MCF 10A (cell line): ENCODE measurements around the gene BUB1B. TPM values are rescaled to one million over a fixed set of nuclear protein-coding genes. Genes with fewer than 3 reads are reported as not detected.

Experiments
- BruUV-seq: library from RNA; stranded (reverse); fragments of 400-500 nt; replicated peaks from 2 replicates; lab custom pipeline; 2021; lab: Mats Ljungman, UMichigan
- CTCF ChIA-PET: fragments of 300-600 bp; sonication (Branson Sonifier 250); formaldehyde crosslinking; extraction: SDS; loops from one replicate; lab custom pipeline; 2021; ENCODE audit warnings: antibody characterized with exemption, inconsistent platforms; lab: Yijun Ruan, JAX
- POLR2A ChIA-PET: fragments of 300-600, 350-650 bp; sonication (Branson Sonifier 250); formaldehyde crosslinking; extraction: SDS; loops from one replicate; lab custom pipeline; 2020; ENCODE audit warnings: antibody characterized with exemption, inconsistent platforms; lab: Yijun Ruan, JAX
- DNase-seq: peaks from one replicate; pipeline ENCODE4 v3.0.0-alpha.2; 2018; ENCODE audit not compliant: unreplicated experiment
- H3K27ac Mint-ChIP-seq: one replicate; pipeline ENCODE4 v1.8.0; 2022; ENCODE audit warnings: mild to moderate bottlenecking, low read depth, mixed read lengths; ENCODE audit not compliant: unreplicated experiment
- H3K27me3 Mint-ChIP-seq: one replicate; pipeline ENCODE4 v1.8.0; 2022; ENCODE audit warnings: mixed read lengths; ENCODE audit not compliant: insufficient read depth, unreplicated experiment
- H3K36me3 Mint-ChIP-seq: one replicate; pipeline ENCODE4 v1.8.0; 2022; ENCODE audit warnings: mild to moderate bottlenecking, moderate library complexity, mixed read lengths; ENCODE audit not compliant: insufficient read depth, unreplicated experiment
- H3K4me1 Mint-ChIP-seq: one replicate; pipeline ENCODE4 v1.8.0; 2022; ENCODE audit warnings: mixed read lengths; ENCODE audit not compliant: insufficient read depth, unreplicated experiment
- H3K4me3 Mint-ChIP-seq: one replicate; pipeline ENCODE4 v1.8.0; 2022; ENCODE audit warnings: mild to moderate bottlenecking, moderate library complexity, mixed read lengths; ENCODE audit not compliant: unreplicated experiment
- H3K9me3 Mint-ChIP-seq: one replicate; pipeline ENCODE4 v1.8.0; 2022; ENCODE audit warnings: mixed read lengths; ENCODE audit not compliant: unreplicated experiment
- intact Hi-C: fragments of 100-400 bp; cut with micrococcal nuclease; formaldehyde crosslinking; loops from 2 replicates; pipeline ENCODE4 v1.14.1; 2022
- total RNA-seq: library from RNA; stranded (reverse); gene quantifications from 2 replicates; pipeline ENCODE4 v1.2.3, GENCODE V29; 2022
- TF ChIP-seq, protein P1 (sequence below): fragments of 200-600 bp; IDR thresholded peaks from one replicate; pipeline ENCODE4 v1.8.0; 2022; ENCODE audit warnings: antibody characterized with exemption, mild to moderate bottlenecking; ENCODE audit not compliant: unreplicated experiment

Gene BUB1B
- total RNA-seq, 1 experiment from 2014 or later, result 30.9 TPM

DNA sequence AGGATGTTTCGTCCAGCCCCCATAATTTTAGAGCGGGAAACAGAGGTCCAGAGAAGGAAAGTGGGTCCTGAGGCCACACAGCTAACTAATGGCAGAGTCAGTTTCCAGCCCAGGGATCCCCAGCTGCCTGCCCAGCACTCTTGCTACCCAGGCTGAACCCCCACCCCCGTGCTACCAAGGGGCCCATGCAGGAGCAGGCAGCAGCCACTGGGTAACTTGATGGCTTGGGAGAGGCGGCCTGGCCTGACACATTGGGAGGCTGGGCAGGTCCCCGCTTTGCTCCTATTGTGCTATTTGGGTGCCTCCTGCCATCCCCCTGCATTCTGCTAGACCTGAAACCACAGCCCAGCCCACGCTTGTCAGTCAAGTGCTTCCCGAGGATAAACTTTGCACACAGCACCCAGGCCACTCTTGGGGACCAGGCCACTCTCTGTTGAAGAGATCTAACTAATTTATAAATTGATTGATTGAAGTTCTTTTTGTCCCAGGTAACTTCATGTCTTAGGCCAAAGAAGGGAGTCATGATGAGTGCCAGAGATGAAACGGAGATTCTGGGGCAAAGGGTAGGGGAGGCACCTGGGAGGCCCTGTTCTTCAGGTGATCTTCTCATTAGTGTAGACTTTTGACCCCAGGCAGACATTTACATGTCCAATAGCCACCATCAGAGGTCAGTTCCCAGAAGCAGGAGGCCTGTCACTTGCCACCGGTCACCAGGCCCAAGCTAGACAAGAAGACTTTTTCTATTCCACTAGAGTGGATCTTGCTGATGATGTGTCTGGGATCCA, 85.0 kb downstream of the BUB1B start:
- TF ChIP-seq, protein P1, sequence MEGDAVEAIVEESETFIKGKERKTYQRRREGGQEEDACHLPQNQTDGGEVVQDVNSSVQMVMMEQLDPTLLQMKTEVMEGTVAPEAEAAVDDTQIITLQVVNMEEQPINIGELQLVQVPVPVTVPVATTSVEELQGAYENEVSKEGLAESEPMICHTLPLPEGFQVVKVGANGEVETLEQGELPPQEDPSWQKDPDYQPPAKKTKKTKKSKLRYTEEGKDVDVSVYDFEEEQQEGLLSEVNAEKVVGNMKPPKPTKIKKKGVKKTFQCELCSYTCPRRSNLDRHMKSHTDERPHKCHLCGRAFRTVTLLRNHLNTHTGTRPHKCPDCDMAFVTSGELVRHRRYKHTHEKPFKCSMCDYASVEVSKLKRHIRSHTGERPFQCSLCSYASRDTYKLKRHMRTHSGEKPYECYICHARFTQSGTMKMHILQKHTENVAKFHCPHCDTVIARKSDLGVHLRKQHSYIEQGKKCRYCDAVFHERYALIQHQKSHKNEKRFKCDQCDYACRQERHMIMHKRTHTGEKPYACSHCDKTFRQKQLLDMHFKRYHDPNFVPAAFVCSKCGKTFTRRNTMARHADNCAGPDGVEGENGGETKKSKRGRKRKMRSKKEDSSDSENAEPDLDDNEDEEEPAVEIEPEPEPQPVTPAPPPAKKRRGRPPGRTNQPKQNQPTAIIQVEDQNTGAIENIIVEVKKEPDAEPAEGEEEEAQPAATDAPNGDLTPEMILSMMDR, result no peak
- H3K9me3 Mint-ChIP-seq, result no peaks in the 10 kb centered on the region
- no peak overlapping the region for H3K27ac Mint-ChIP-seq
- H3K4me1 Mint-ChIP-seq, result peaks cover 27% of the 10 kb centered on the region
- ChIA-PET POLR2A (interaction anchor here (1.1 kb wide), 2 partner anchors 11 to 17 kb away, joined by 3 to 7 read pairs; no protein-coding TSS in a partner anchor), CTCF (interaction anchor here (0.6 to 8.8 kb wide), 7 partner anchors 13 to 44 kb away, joined by 3 to 127 read pairs (median 8); no protein-coding TSS in a partner anchor)
- no peaks in the 10 kb centered on the region for H3K27me3 Mint-ChIP-seq
- intact Hi-C loops, result no loop called here
- H3K4me3 Mint-ChIP-seq, result no peak overlapping the region
- BruUV-seq, result no TSS peak
- DNase-seq, result no peak
- peaks cover 20% of the 10 kb centered on the region for H3K36me3 Mint-ChIP-seq

- Mint-ChIP-seq H3K4me1 (peaks cover 24% of the 10 kb centered on the region), H3K4me3 (no peak overlapping the region), H3K27ac (no peak overlapping the region), H3K27me3 (no peaks in the 10 kb centered on the region), H3K9me3 (no peaks in the 10 kb centered on the region), H3K36me3 (peaks cover 16% of the 10 kb centered on the region)
- TF ChIP-seq, protein P1, result no peak
- BruUV-seq, result no TSS peak
- ChIA-PET CTCF (interaction anchor here (0.6 to 8.8 kb wide), 8 partner anchors 21 to 43 kb away, joined by 3 to 127 read pairs (median 6); no protein-coding TSS in a partner anchor), POLR2A (interaction anchor here (1.1 kb wide), 1 partner anchor 18 kb away, joined by 3 read pairs; no protein-coding TSS in a partner anchor)
- no peak for DNase-seq
- intact Hi-C loops, result no loop called here
Observed at GRCh38 chr15:40246496-40247280, 85.8 kb downstream of the BUB1B start.

GRCh38 chr15:40247406-40247971, 86.6 kb downstream of the BUB1B start:
- Mint-ChIP-seq H3K27ac (no peak overlapping the region), H3K9me3 (no peaks in the 10 kb centered on the region), H3K4me3 (no peak overlapping the region), H3K4me1 (peaks cover 22% of the 10 kb centered on the region), H3K27me3 (no peaks in the 10 kb centered on the region), H3K36me3 (peaks cover 18% of the 10 kb centered on the region)
- intact Hi-C loops, result no loop called here
- POLR2A ChIA-PET, result interaction anchor here (1.1 kb wide), 1 partner anchor 19 kb away, joined by 3 read pairs; no protein-coding TSS in a partner anchor
- CTCF ChIA-PET, result interaction anchor here (0.8 to 3.4 kb wide), 6 partner anchors 27 to 90 kb away, joined by 3 to 36 read pairs (median 6); no protein-coding TSS in a partner anchor
- TF ChIP-seq, protein P1, result no peak
- DNase-seq, result no peak
- no TSS peak for BruUV-seq
